ENCODE results near the gene ARID2.

- TF ChIP-seq CTCF (conservative IDR thresholded peaks at IDR 0.05; ENCODE audit: low read depth, low read length) (no peak), RFX5 (IDR thresholded peaks at IDR 0.05; ENCODE audit: low read depth, low read length) (no peak), RAD21 (IDR thresholded peaks at IDR 0.05; ENCODE audit: low read length) (no peak)
Measured at GRCh38 chr12:45721369-45721768, 8.1 kb upstream of the ARID2 start.
